DND-41 (cell line): ENCODE measurements around the gene BMP2K.

Source experiments
- ATAC-seq: fragments of 200-7000 bp; cut with Tn5 transposase; 3 replicates; pipeline ENCODE4 v1.9.1; 2021; ENCODE audit warnings: low read depth; ENCODE audit not compliant: insufficient read depth
- DNase-seq: peaks from one replicate; pipeline ENCODE4 v3.0.0-alpha.2; 2020
- H2AFZ ChIP-seq: 2 replicates; pipeline ENCODE4 v1.6.0; 2012; ENCODE audit warnings: low read depth, low read length
- H3K27ac ChIP-seq: 2 replicates; pipeline ENCODE4 v1.5.1; 2012; ENCODE audit warnings: low read length, inconsistent platforms
- H3K27me3 ChIP-seq: fragments of 200-600 bp; sonication (generic); 2 replicates; pipeline ENCODE4 v1.6.0; 2012; ENCODE audit warnings: low read length, mild to moderate bottlenecking, inconsistent platforms; ENCODE audit not compliant: insufficient read depth, poor library complexity
- H3K36me3 ChIP-seq: 2 replicates; pipeline ENCODE4 v1.5.1; 2012; ENCODE audit warnings: low read length, inconsistent platforms; ENCODE audit not compliant: insufficient read depth
- H3K4me1 ChIP-seq: 2 replicates; pipeline ENCODE4 v1.5.1; 2012; ENCODE audit warnings: mild to moderate bottlenecking, low read length; ENCODE audit not compliant: insufficient read depth
- H3K4me2 ChIP-seq: 2 replicates; pipeline ENCODE4 v1.6.0; 2012; ENCODE audit warnings: mild to moderate bottlenecking, moderate library complexity, low read length, inconsistent platforms; ENCODE audit not compliant: insufficient read depth
- H3K4me3 ChIP-seq, 2 experiments: fragments of 200-600 bp in 1 of 2; shearing (Covaris generic) in 1 of 2; 2 replicates each; pipeline ENCODE4 v1.5.1; 2012 to 2016; ENCODE audit warnings: inconsistent platforms in 2 of 2, low read length in 2 of 2, mild to moderate bottlenecking in 2 of 2, low read depth in 1 of 2, moderate library complexity in 1 of 2
- H3K79me2 ChIP-seq: 2 replicates; pipeline ENCODE4 v1.6.0; 2012; ENCODE audit warnings: low read length, inconsistent platforms; ENCODE audit not compliant: insufficient read depth
- H3K9ac ChIP-seq: 2 replicates; pipeline ENCODE4 v1.6.0; 2012; ENCODE audit warnings: low read depth, mild to moderate bottlenecking, inconsistent platforms, low read length, moderate library complexity
- H3K9me3 ChIP-seq: 2 replicates; pipeline ENCODE4 v1.5.1; 2012; ENCODE audit warnings: low read length, moderate library complexity, mild to moderate bottlenecking, inconsistent platforms; ENCODE audit not compliant: insufficient read depth, severe bottlenecking
- H4K20me1 ChIP-seq: 2 replicates; pipeline ENCODE4 v1.6.0; 2012; ENCODE audit warnings: low read length; ENCODE audit not compliant: insufficient read depth
- CTCF ChIP-seq: IDR thresholded peaks from 2 replicates; pipeline ENCODE4 v1.5.1; 2012; ENCODE audit warnings: borderline replicate concordance, low read length, moderate library complexity, mild to moderate bottlenecking; ENCODE audit not compliant: poor library complexity, severe bottlenecking; ENCODE audit errors: extremely low read depth
- EZH2 ChIP-seq: IDR thresholded peaks from 3 replicates; pipeline ENCODE4 v1.6.1; 2012; ENCODE audit warnings: borderline replicate concordance, low read depth, mild to moderate bottlenecking, moderate library complexity, low read length, inconsistent platforms; ENCODE audit not compliant: severe bottlenecking

Gene BMP2K

GRCh38 chr4:78899302-78899701 is 123.2 kb downstream of the BMP2K start:
- TF ChIP-seq EZH2 (no peak), CTCF (no peak)
- Histone ChIP-seq H2AFZ (no peak overlapping the region), H3K36me3 (peaks cover 8% of the 10 kb centered on the region), H3K79me2 (no peaks in the 10 kb centered on the region), H4K20me1 (no peaks in the 10 kb centered on the region), H3K4me3 (no peak overlapping the region), H3K4me2 (no peak overlapping the region), H3K27me3 (no peaks in the 10 kb centered on the region), H3K9me3 (no peaks in the 10 kb centered on the region), H3K27ac (no peak overlapping the region), H3K9ac (no peak overlapping the region), H3K4me1 (no peaks in the 10 kb centered on the region)
- no peak for DNase-seq
- ATAC-seq: no peak

GRCh38 chr4:78901882-78902281 is 125.7 kb downstream of the BMP2K start:
- Histone ChIP-seq H4K20me1 (no peaks in the 10 kb centered on the region), H3K79me2 (no peaks in the 10 kb centered on the region), H2AFZ (no peak overlapping the region), H3K9me3 (no peaks in the 10 kb centered on the region), H3K9ac (no peak overlapping the region), H3K4me2 (no peak overlapping the region), H3K27ac (no peak overlapping the region), H3K27me3 (no peaks in the 10 kb centered on the region), H3K36me3 (peaks cover 3% of the 10 kb centered on the region; the same call in 1 of the 2 replicates), H3K4me1 (no peaks in the 10 kb centered on the region), H3K4me3 (no peak overlapping the region)
- TF ChIP-seq CTCF (no peak), EZH2 (no peak)
- ATAC-seq: no peak
- DNase-seq: no peak

- no peak for TF ChIP-seq EZH2
- TF ChIP-seq CTCF: no peak
- Histone ChIP-seq H3K27ac (no peak overlapping the region), H3K79me2 (no peaks in the 10 kb centered on the region), H3K4me3 (no peak overlapping the region), H3K4me1 (no peaks in the 10 kb centered on the region), H3K4me2 (no peak overlapping the region), H3K36me3 (peaks cover 3% of the 10 kb centered on the region; the same call in 1 of the 2 replicates), H3K9ac (no peak overlapping the region), H3K27me3 (no peaks in the 10 kb centered on the region), H2AFZ (no peak overlapping the region), H4K20me1 (no peaks in the 10 kb centered on the region), H3K9me3 (no peaks in the 10 kb centered on the region)
- DNase-seq: no peak
- ATAC-seq: no peak
Measured at GRCh38 chr4:78902298-78902697, 126.1 kb downstream of the BMP2K start.

GRCh38 chr4:78904143-78904542 is 128.0 kb downstream of the BMP2K start:
- Histone ChIP-seq H3K9me3 (no peaks in the 10 kb centered on the region), H3K4me1 (no peaks in the 10 kb centered on the region), H3K9ac (no peak overlapping the region), H4K20me1 (no peaks in the 10 kb centered on the region), H3K27ac (no peak overlapping the region), H3K27me3 (no peaks in the 10 kb centered on the region), H2AFZ (no peak overlapping the region), H3K4me3 (no peak overlapping the region), H3K79me2 (no peaks in the 10 kb centered on the region), H3K36me3 (peaks cover 3% of the 10 kb centered on the region; the same call in 1 of the 2 replicates), H3K4me2 (no peak overlapping the region)
- DNase-seq (no peak), ATAC-seq (no peak)
- TF ChIP-seq CTCF (no peak), EZH2 (no peak)
